IMR-90 (cell line): Measurements from ENCODE around the gene TNIP1. TPM values are rescaled to one million over a fixed set of nuclear protein-coding genes. Genes with fewer than 3 reads are reported as not detected.

Source experiments
- ATAC-seq: fragments of 200-7000 bp; cut with Tn5 transposase; 2 replicates; pipeline ENCODE4 v1.9.1; 2020; ENCODE audit warnings: low read depth, mild to moderate bottlenecking, moderate library complexity
- BruUV-seq: library from RNA; stranded (reverse); fragments of 400-500 nt; replicated peaks from 2 replicates; lab custom pipeline; 2021; lab: Mats Ljungman, UMichigan
- CTCF ChIA-PET: fragments of 300-600 bp; formaldehyde crosslinking; extraction: SDS; loops from one replicate; lab custom pipeline; 2021; ENCODE audit warnings: antibody characterized with exemption; lab: Yijun Ruan, JAX
- POLR2A ChIA-PET: fragments of 300-600 bp; sonication (Branson Sonifier 250); formaldehyde crosslinking; loops from one replicate; lab custom pipeline; 2022; ENCODE audit warnings: antibody characterized with exemption; ENCODE audit not compliant: unreplicated experiment; lab: Charles Lee
- DNase-seq: peaks from one replicate; pipeline ENCODE4 v3.0.0; 2013
- H2AFZ ChIP-seq: replicated peaks from 2 replicates; pipeline ENCODE3; 2013; ENCODE audit warnings: low read length, mild to moderate bottlenecking; ENCODE audit not compliant: poor library complexity
- H2AK5ac ChIP-seq: 2 replicates; pipeline ENCODE4 v1.6.1; 2013; ENCODE audit warnings: low read depth, low read length, inconsistent platforms
- H2AK9ac ChIP-seq: replicated peaks from 2 replicates; pipeline ENCODE3; 2013; ENCODE audit warnings: mild to moderate bottlenecking, low read depth, low read length, moderate library complexity; ENCODE audit not compliant: poor library complexity
- H2BK120ac ChIP-seq: 2 replicates; pipeline ENCODE4 v1.6.1; 2013; ENCODE audit warnings: low read depth, low read length, inconsistent platforms
- H2BK15ac ChIP-seq: 3 replicates; pipeline ENCODE4 v1.6.1; 2013; ENCODE audit warnings: low read depth, low read length, inconsistent platforms
- H2BK20ac ChIP-seq: 2 replicates; pipeline ENCODE4 v1.6.1; 2013; ENCODE audit warnings: low read depth, mild to moderate bottlenecking, inconsistent platforms, low read length, moderate library complexity
- H2BK5ac ChIP-seq: 2 replicates; pipeline ENCODE4 v1.6.1; 2013; ENCODE audit warnings: mild to moderate bottlenecking, low read depth, low read length, inconsistent platforms; ENCODE audit not compliant: poor library complexity, severe bottlenecking
- H3K14ac ChIP-seq: replicated peaks from 2 replicates; pipeline ENCODE4 v1.6.1; 2013; ENCODE audit warnings: low read depth, low read length, inconsistent platforms
- H3K18ac ChIP-seq: 2 replicates; pipeline ENCODE4 v1.6.1; 2013; ENCODE audit warnings: low read depth, low read length, control low read depth
- H3K23ac ChIP-seq: 2 replicates; pipeline ENCODE4 v1.6.1; 2013; ENCODE audit warnings: low read depth, low read length, inconsistent platforms
- H3K27ac ChIP-seq: 2 replicates; pipeline ENCODE4 v1.5.1; 2013; ENCODE audit warnings: mild to moderate bottlenecking, control low read depth, low read length; ENCODE audit not compliant: insufficient read depth
- H3K27me3 ChIP-seq: 2 replicates; pipeline ENCODE4 v1.6.1; 2013; ENCODE audit warnings: low read length; ENCODE audit not compliant: control insufficient read depth, insufficient read depth
- H3K36me3 ChIP-seq: 2 replicates; pipeline ENCODE4 v1.6.1; 2013; ENCODE audit warnings: low read length, mixed read lengths; ENCODE audit not compliant: control insufficient read depth, insufficient read depth
- H3K4ac ChIP-seq: 2 replicates; pipeline ENCODE4 v1.6.1; 2013; ENCODE audit warnings: low read depth, low read length, inconsistent platforms
- H3K4me1 ChIP-seq: 2 replicates; pipeline ENCODE4 v1.6.1; 2013; ENCODE audit warnings: low read length, mixed read lengths; ENCODE audit not compliant: control insufficient read depth, insufficient read depth
- H3K4me2 ChIP-seq: 2 replicates; pipeline ENCODE4 v1.6.1; 2013; ENCODE audit warnings: low read depth, mild to moderate bottlenecking, control low read depth, low read length, moderate library complexity
- H3K4me3 ChIP-seq: 2 replicates; pipeline ENCODE4 v1.5.1; 2013; ENCODE audit warnings: low read depth, mild to moderate bottlenecking, control low read depth, low read length, moderate library complexity; ENCODE audit not compliant: insufficient read depth
- H3K56ac ChIP-seq: 2 replicates; pipeline ENCODE4 v1.6.1; 2013; ENCODE audit warnings: low read length, inconsistent platforms; ENCODE audit not compliant: insufficient read depth; ENCODE audit errors: extremely low read depth
- H3K79me1 ChIP-seq, 2 experiments: 2 replicates each; pipeline ENCODE4 v1.6.1; 2013; ENCODE audit warnings: low read length in 2 of 2, inconsistent platforms in 1 of 2, low read depth in 1 of 2
- H3K9ac ChIP-seq: 2 replicates; pipeline ENCODE4 v1.6.1; 2013; ENCODE audit warnings: low read depth, low read length, control low read depth
- H3K9me1 ChIP-seq: 2 replicates; pipeline ENCODE4 v1.6.1; 2013; ENCODE audit warnings: low read length, inconsistent platforms; ENCODE audit not compliant: insufficient read depth
- H3K9me3 ChIP-seq: 2 replicates; pipeline ENCODE4 v1.6.1; 2013; ENCODE audit warnings: low read length; ENCODE audit not compliant: control insufficient read depth, insufficient read depth
- H4K20me1 ChIP-seq: 2 replicates; pipeline ENCODE4 v1.6.1; 2013; ENCODE audit warnings: low read length, inconsistent platforms; ENCODE audit not compliant: insufficient read depth
- H4K5ac ChIP-seq: 2 replicates; pipeline ENCODE4 v1.6.1; 2013; ENCODE audit warnings: mild to moderate bottlenecking, low read depth, low read length, control low read depth
- H4K8ac ChIP-seq, 2 experiments: 2 replicates each; pipeline ENCODE4 v1.6.1; 2013; ENCODE audit warnings: low read depth in 2 of 2, low read length in 2 of 2, control low read depth in 1 of 2, inconsistent platforms in 1 of 2
- H4K91ac ChIP-seq: 2 replicates; pipeline ENCODE4 v1.6.1; 2013; ENCODE audit warnings: low read depth, low read length, inconsistent platforms; ENCODE audit not compliant: insufficient read depth
- CHD1 ChIP-seq: IDR thresholded peaks from 2 replicates; pipeline ENCODE4 v1.6.1; 2012; ENCODE audit warnings: low read depth, low read length, improper control_type of control experiment
- FOS ChIP-seq: fragments of 150-350 bp; IDR thresholded peaks from 2 replicates; pipeline ENCODE4 v1.6.1; 2016; ENCODE audit warnings: low read depth, low read length
- MAFK ChIP-seq: IDR thresholded peaks from 2 replicates; pipeline ENCODE4 v1.6.1; 2012; ENCODE audit warnings: low read depth, low read length, improper control_type of control experiment
- MAZ ChIP-seq: IDR thresholded peaks from 2 replicates; pipeline ENCODE4 v1.6.1; 2012; ENCODE audit warnings: low read depth, mild to moderate bottlenecking, low read length, improper control_type of control experiment, moderate library complexity, borderline replicate concordance
- MXI1 ChIP-seq: IDR thresholded peaks from 2 replicates; pipeline ENCODE4 v1.6.1; 2012; ENCODE audit warnings: low read depth, mild to moderate bottlenecking, low read length, moderate library complexity, borderline replicate concordance
- POLR2A ChIP-seq: IDR thresholded peaks from 2 replicates; pipeline ENCODE4 v1.6.1; 2012; ENCODE audit warnings: mild to moderate bottlenecking, low read depth, low read length
- SMC3 ChIP-seq: fragments of 150-350 bp; IDR thresholded peaks from 2 replicates; pipeline ENCODE4 v1.6.1; 2016; ENCODE audit warnings: low read depth, mild to moderate bottlenecking, antibody characterized with exemption, low read length, moderate library complexity
- WGBS, 2 experiments: methylation state at CpG; one replicate each; pipeline versions ENCODE4 v1.1.5 to v1.1.7; 2013; ENCODE audit warnings: missing lambda C conversion rate in 2 of 2; ENCODE audit not compliant: insufficient read length in 1 of 2; ENCODE audit errors: extremely low coverage in 2 of 2; 5-methylcytosine and 5-hydroxymethylcytosine counted together
- dilution Hi-C: fragments of 300-500 bp; cut with HindIII; formaldehyde crosslinking; loops from one replicate; pipeline ENCODE4 v1.14.3; 2018; ENCODE audit warnings: low sequenced_read_pairs; ENCODE audit not compliant: unreplicated experiment
- in situ Hi-C: fragments of 300-500 bp; cut with MboI; formaldehyde crosslinking; loops from 3 replicates; pipeline ENCODE4 v1.14.3; 2019; ENCODE audit warnings: low sequenced_read_pairs, inconsistent platforms, mixed read lengths
- intact Hi-C: fragments of 100-400 bp; cut with micrococcal nuclease; formaldehyde crosslinking; loops from 2 replicates; pipeline ENCODE4 v1.10.0; 2022
- polyA plus RNA-seq, 3 experiments: library from polyadenylated mRNA; depleted of rRNA; stranded (reverse); fragments of >200 nt; gene quantifications; 2 replicates each; pipeline ENCODE4 v1.2.3, GENCODE V29; 2012; ENCODE audit warnings: low replicate concordance in 1 of 3
- total RNA-seq: library from RNA; depleted of rRNA; stranded (reverse); fragments of >200 nt; gene quantifications from 2 replicates; pipeline ENCODE4 v1.2.3, GENCODE V29; 2012

Gene TNIP1
- total and polyA plus RNA-seq, 2 of the 4 experiments (the other 2 are of a cell fraction) = 63.8 to 92.8 TPM

DNA sequence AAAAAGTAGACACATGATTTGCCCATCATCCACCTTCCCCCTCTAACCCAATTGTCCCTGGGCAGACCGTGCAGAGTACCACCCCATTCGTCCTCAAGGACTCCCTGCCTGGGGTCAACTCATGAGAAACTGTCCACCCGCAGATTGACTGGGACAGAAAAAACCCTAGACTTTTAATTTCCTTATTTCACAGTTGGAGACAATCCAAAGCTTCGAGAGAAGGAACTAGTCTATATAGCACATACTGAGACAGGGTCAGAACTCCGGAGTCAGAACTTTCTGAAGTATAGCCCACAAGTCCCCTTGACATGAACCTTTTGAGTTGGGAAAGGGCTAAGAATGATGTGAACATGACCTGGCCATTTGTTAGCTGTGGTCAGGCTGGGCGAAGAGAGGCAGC lies 68.0 kb downstream of the TNIP1 start:
- no peaks in the 10 kb centered on the region for H3K9me3 ChIP-seq
- H2AK5ac ChIP-seq = no peak overlapping the region
- no peaks in the 10 kb centered on the region for H3K79me1 ChIP-seq
- no peaks in the 10 kb centered on the region for H4K20me1 ChIP-seq
- no peak overlapping the region for H4K91ac ChIP-seq
- no peak overlapping the region for H4K8ac ChIP-seq
- no peak overlapping the region for H3K18ac ChIP-seq
- H2BK20ac ChIP-seq = no peak overlapping the region
- no peak overlapping the region for H2BK5ac ChIP-seq
- H3K4me1 ChIP-seq = no peaks in the 10 kb centered on the region; the same call in 1 of the 2 replicates
- no peaks in the 10 kb centered on the region for H3K36me3 ChIP-seq
- H3K4me2 ChIP-seq = no peak overlapping the region
- WGBS, 2 experiments = no CpG with 5 or more reads among the region's 6 CpGs
- H3K4ac ChIP-seq = no peak overlapping the region
- H4K5ac ChIP-seq = no peak overlapping the region
- no peak overlapping the region for H3K23ac ChIP-seq
- BruUV-seq = no TSS peak
- H3K27ac ChIP-seq = no peak overlapping the region
- intact Hi-C loops (no loop called here), dilution Hi-C loops (no loop called here), in situ Hi-C loops (no loop called here)
- no peak overlapping the region for H3K14ac ChIP-seq
- H2AK9ac ChIP-seq = no peak overlapping the region
- H3K4me3 ChIP-seq = no peak overlapping the region
- peaks cover 4% of the 10 kb centered on the region; the same call in 1 of the 2 replicates for H3K27me3 ChIP-seq
- no peak overlapping the region for H3K56ac ChIP-seq
- no peaks in the 10 kb centered on the region for H3K9me1 ChIP-seq
- CTCF ChIA-PET = interaction anchor here (0.9 kb wide), 1 partner anchor 102 kb away, joined by 3 read pairs; no protein-coding TSS in a partner anchor
- TF ChIP-seq SMC3 (no peak), MAFK (no peak), MAZ (no peak), MXI1 (no peak), CHD1 (no peak), FOS (no peak), POLR2A (no peak)
- DNase-seq (no peak), ATAC-seq (no peak)
- no peak overlapping the region for H3K9ac ChIP-seq
- no peak overlapping the region for H2BK15ac ChIP-seq
- H2BK120ac ChIP-seq = no peak overlapping the region
- no peak overlapping the region for H2AFZ ChIP-seq
- POLR2A ChIA-PET = interaction anchor here (0.6 kb wide), 1 partner anchor 11 kb away, joined by 4 read pairs; no protein-coding TSS in a partner anchor
